Activated B cell treated with CpG ODN at 0.5 μM for 24 hours (primary cell): ENCODE data around the gene CLRN2. TPM values are rescaled to one million over a fixed set of nuclear protein-coding genes. Genes with fewer than 3 reads are reported as not detected.
A peak's percentile ranks its signal among the peaks of the same experiment; 100 is the strongest.

Experiments
- ATAC-seq: fragments of 200-7000 bp; cut with Tn5 transposase; one replicate; pipeline ENCODE4 v1.10.0; 2021; ENCODE audit warnings: low read depth, mild to moderate bottlenecking, moderate library complexity
- CTCF ChIA-PET: fragments of 350-600 bp; sonication (Branson Sonifier 250); formaldehyde crosslinking; loops from one replicate; lab custom pipeline; 2021; ENCODE audit warnings: antibody characterized with exemption; lab: Charles Lee
- POLR2A ChIA-PET: fragments of 350-600 bp; sonication (Branson Sonifier 250); formaldehyde crosslinking; loops from one replicate; lab custom pipeline; 2021; ENCODE audit warnings: antibody characterized with exemption; lab: Charles Lee
- DNase-seq: peaks from one replicate; pipeline ENCODE4 v3.0.0; 2022
- H3K27ac Mint-ChIP-seq: one replicate; pipeline ENCODE4 v1.8.0; 2020; ENCODE audit warnings: mixed read lengths
- H3K27me3 Mint-ChIP-seq: one replicate; pipeline ENCODE4 v1.8.0; 2021; ENCODE audit warnings: mixed read lengths
- H3K36me3 Mint-ChIP-seq: one replicate; pipeline ENCODE4 v1.8.0; 2021; ENCODE audit warnings: low read depth, mixed read lengths
- H3K4me1 Mint-ChIP-seq: one replicate; pipeline ENCODE4 v1.8.0; 2021; ENCODE audit warnings: mixed read lengths
- H3K4me3 Mint-ChIP-seq: one replicate; pipeline ENCODE4 v1.8.0; 2020; ENCODE audit warnings: mild to moderate bottlenecking, mixed read lengths
- H3K9me3 Mint-ChIP-seq: one replicate; pipeline ENCODE4 v1.8.0; 2020; ENCODE audit warnings: mixed read lengths
- intact Hi-C: fragments of 100-400 bp; cut with micrococcal nuclease; formaldehyde crosslinking; loops from one replicate; pipeline ENCODE4 v1.15.1; 2024
- total RNA-seq: library from RNA; stranded (reverse); gene quantifications from 2 replicates; pipeline ENCODE4 v1.2.3, GENCODE V29; 2022
- TF ChIP-seq, protein P1 (sequence below): fragments of 200-600 bp; IDR thresholded peaks from one replicate; pipeline ENCODE4 v1.8.0; 2022; ENCODE audit warnings: antibody characterized with exemption, mild to moderate bottlenecking

CLRN2 gene
- total RNA-seq, 1 donor from 2014 or later, result not detected

DNA sequence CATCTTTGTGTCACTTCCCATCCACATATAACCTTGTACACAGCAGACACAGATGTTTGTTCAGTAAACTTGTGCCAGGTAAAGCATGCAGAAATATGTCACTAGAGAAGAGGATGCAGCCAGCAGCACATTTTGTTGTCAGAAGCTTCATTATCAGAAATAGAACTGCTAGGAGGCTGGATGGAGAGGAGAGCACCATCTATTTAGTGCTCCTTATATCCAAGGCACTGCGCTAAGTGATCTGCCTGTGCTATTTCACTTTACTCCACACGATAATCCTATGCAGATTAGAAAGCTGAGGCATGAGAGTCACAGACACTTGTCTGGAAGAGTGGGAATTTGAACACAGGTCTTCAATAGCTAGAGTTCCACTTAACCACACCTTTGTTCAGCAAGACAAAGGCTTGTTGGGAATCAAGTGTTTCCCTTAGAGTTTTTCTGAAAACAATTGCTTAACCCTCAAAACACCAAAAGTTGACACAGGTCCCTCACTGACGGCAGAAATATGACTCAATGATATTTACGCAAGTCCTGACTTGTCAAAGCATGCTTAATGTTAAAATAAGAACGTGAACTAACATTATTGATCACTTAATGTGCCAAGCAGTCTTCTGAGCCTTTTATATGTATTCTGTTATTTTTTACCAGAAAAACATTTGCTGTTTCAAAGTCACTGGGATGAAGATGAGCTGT is 1.8 kb upstream of the CLRN2 start:
- Mint-ChIP-seq H3K36me3 (peaks cover 4% of the 10 kb centered on the region), H3K27ac (no peak overlapping the region), H3K4me3 (peak overlapping the region; percentile 95), H3K4me1 (peaks cover 19% of the 10 kb centered on the region), H3K27me3 (peaks cover 9% of the 10 kb centered on the region), H3K9me3 (no peaks in the 10 kb centered on the region)
- TF ChIP-seq, protein P1, sequence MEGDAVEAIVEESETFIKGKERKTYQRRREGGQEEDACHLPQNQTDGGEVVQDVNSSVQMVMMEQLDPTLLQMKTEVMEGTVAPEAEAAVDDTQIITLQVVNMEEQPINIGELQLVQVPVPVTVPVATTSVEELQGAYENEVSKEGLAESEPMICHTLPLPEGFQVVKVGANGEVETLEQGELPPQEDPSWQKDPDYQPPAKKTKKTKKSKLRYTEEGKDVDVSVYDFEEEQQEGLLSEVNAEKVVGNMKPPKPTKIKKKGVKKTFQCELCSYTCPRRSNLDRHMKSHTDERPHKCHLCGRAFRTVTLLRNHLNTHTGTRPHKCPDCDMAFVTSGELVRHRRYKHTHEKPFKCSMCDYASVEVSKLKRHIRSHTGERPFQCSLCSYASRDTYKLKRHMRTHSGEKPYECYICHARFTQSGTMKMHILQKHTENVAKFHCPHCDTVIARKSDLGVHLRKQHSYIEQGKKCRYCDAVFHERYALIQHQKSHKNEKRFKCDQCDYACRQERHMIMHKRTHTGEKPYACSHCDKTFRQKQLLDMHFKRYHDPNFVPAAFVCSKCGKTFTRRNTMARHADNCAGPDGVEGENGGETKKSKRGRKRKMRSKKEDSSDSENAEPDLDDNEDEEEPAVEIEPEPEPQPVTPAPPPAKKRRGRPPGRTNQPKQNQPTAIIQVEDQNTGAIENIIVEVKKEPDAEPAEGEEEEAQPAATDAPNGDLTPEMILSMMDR, result no peak
- intact Hi-C loops, result no loop called here
- DNase-seq, result no peak
- ATAC-seq, result no peak
- POLR2A ChIA-PET, result no interaction called here
- CTCF ChIA-PET, result no interaction called here

DNA sequence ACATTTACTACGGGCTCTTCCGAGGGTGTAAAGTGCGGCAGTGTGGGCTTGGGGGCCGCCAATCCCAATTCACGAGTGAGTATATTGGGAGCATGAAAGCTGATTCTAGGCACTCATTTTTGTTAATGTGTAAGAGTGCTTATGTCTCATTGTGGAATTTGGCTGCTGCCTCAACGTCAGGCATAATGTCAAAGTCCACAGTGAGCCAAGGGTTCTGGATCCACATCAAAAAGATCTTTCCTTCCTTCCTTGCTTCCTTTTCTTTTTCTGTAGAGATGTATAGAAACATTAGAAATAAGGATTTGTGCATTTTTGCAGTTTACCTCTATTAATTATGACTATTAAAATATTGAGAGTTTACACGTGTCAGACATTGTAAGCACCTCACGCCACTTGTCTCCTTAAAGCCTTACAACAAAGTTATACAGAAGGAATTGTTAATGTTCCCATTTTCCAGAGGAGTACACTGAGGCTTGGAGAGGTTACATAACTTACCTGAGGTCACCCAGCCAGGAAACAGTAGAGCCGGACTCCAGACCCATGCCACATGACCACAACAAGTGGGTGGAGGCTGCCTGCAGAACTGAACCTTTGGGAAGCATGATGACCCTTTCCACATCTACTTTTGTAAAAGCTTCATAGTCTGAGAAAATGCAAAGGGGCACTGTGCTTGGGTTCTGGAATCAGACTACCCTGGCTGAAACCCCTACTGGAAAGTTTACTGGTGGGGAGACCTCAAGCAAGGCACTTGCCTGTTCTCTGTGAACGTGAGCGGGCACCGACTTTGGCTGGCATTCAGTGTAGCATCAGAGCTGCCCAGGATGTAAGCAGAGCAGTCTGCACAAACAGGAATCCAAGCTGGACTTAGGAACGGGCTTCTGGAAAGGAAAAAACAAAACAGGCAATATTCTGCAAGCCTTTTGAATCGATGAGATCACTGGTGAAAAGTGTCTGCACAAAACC is 761 bp downstream of the CLRN2 start:
- Mint-ChIP-seq H3K4me3 (no peak overlapping the region), H3K4me1 (peaks cover 16% of the 10 kb centered on the region), H3K27ac (no peak overlapping the region), H3K27me3 (peaks cover 13% of the 10 kb centered on the region), H3K9me3 (no peaks in the 10 kb centered on the region), H3K36me3 (no peaks in the 10 kb centered on the region)
- ChIA-PET POLR2A (no interaction called here), CTCF (no interaction called here)
- ATAC-seq (no peak), DNase-seq (no peak)
- intact Hi-C loops, result no loop called here
- TF ChIP-seq, protein P1, result no peak

GRCh38 chr4:17516980-17517379 is 2.0 kb downstream of the CLRN2 start:
- POLR2A ChIA-PET, result no interaction called here
- ATAC-seq, result no peak

DNA sequence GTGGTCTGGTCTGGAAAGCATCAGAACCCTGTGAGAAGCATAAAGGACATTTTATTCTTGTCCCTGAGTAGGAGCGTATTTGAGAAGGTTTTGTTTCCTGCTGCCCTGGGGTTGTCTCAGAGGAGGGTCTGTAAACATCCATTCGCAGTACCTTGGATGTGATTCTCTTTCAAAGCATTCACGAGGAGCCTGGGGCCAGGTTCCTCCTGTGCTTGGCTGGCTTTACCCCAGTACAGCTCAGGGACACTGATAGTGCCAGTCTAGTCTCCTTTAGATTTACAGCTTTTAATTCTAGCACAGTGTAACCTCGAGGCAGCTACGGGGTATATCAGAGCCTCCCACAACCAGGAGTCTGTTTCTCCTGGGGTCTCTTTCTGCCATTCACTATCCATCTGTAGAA is 2.7 kb downstream of the CLRN2 start:
- intact Hi-C loops, result no loop called here
- TF ChIP-seq, protein P1, result no peak
- Mint-ChIP-seq H3K4me3 (no peak overlapping the region), H3K27ac (no peak overlapping the region), H3K4me1 (peaks cover 3% of the 10 kb centered on the region), H3K36me3 (no peaks in the 10 kb centered on the region), H3K9me3 (no peaks in the 10 kb centered on the region), H3K27me3 (peaks cover 13% of the 10 kb centered on the region)
- CTCF ChIA-PET, result no interaction called here
- DNase-seq (no peak), ATAC-seq (no peak)
- POLR2A ChIA-PET, result no interaction called here

More at GRCh38 chr4:17516980-17517379, 2.0 kb downstream of the CLRN2 start:
- intact Hi-C loops, result no loop called here
- Mint-ChIP-seq H3K27ac (no peak overlapping the region), H3K4me3 (no peak overlapping the region), H3K9me3 (no peaks in the 10 kb centered on the region), H3K4me1 (peaks cover 7% of the 10 kb centered on the region), H3K36me3 (no peaks in the 10 kb centered on the region), H3K27me3 (peaks cover 13% of the 10 kb centered on the region)
- CTCF ChIA-PET, result no interaction called here
- TF ChIP-seq, protein P1, result no peak
- DNase-seq, result no peak

DNA sequence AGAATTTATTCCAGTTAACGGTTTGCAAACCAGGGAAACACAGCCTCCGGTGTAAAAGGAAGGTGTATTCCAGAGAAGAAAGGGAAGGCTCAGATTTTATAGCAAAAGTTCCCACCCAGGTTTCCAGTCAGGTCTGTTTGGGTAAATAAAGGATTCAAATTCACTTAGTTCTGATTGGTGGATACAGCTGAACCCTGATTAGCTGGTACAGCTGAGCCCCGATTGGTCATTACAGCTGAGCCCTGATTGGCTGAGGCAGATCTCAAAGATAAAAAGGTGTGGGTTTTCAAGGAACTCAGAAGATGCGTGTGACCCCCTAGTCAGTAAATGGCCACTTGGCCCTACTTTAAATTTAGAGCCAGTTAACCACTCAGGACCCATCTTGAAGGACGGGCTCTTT is 6.6 kb downstream of the CLRN2 start:
- Mint-ChIP-seq H3K4me1 (no peaks in the 10 kb centered on the region), H3K36me3 (no peaks in the 10 kb centered on the region), H3K9me3 (no peaks in the 10 kb centered on the region), H3K27me3 (peaks cover 12% of the 10 kb centered on the region), H3K4me3 (no peak overlapping the region), H3K27ac (no peak overlapping the region)
- CTCF ChIA-PET, result no interaction called here
- no peak for DNase-seq
- TF ChIP-seq, protein P1, result no peak
- ATAC-seq, result no peak
- intact Hi-C loops, result no loop called here
- POLR2A ChIA-PET, result no interaction called here
